ENCODE measurements around the gene STK38L. TPM values are rescaled to one million over a fixed set of nuclear protein-coding genes. Genes with fewer than 3 reads are reported as not detected.

The STK38L gene
- total and polyA plus RNA-seq, 3 donors from 2014 or later, result 19.3 to 43.1 (median 41.5) TPM

DNA sequence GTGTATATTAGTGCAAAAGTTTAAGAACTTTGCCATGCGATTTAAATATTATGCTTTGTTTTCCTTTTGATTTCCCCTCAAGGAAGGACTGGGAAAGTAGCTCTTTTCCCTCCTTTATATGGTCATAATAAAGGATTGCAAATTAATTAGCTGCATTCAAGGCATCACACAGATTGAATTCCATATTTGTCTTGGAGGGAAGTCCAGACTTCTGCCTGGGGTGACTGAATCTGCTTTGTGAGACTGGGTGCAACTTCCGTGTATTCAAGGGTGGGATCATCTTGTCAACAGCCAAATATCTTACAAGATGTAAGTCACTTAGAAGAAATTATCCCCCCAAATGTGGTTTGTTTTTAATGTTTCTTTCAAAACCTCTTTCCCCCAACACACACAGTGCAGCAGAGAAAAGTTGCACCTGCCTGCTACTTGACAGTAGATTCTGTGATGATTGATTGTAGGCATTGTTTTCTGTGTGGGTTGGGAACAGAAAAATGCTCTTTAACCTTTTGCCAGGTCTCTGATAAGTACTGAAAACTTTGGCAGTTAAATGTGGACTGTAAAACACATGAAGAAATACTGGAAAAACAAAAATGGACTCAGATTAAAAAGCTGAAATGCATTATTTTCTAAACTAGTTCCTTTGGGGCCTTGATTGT lies 28.4 kb downstream of the STK38L start:
- TF ChIP-seq, protein P1, sequence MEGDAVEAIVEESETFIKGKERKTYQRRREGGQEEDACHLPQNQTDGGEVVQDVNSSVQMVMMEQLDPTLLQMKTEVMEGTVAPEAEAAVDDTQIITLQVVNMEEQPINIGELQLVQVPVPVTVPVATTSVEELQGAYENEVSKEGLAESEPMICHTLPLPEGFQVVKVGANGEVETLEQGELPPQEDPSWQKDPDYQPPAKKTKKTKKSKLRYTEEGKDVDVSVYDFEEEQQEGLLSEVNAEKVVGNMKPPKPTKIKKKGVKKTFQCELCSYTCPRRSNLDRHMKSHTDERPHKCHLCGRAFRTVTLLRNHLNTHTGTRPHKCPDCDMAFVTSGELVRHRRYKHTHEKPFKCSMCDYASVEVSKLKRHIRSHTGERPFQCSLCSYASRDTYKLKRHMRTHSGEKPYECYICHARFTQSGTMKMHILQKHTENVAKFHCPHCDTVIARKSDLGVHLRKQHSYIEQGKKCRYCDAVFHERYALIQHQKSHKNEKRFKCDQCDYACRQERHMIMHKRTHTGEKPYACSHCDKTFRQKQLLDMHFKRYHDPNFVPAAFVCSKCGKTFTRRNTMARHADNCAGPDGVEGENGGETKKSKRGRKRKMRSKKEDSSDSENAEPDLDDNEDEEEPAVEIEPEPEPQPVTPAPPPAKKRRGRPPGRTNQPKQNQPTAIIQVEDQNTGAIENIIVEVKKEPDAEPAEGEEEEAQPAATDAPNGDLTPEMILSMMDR (IDR thresholded peaks at IDR 0.05), result no peak
- no peaks in the 10 kb centered on the region for H3K36me3 ChIP-seq (ENCODE audit: low read depth, missing control alignments)
- H3K4me1 ChIP-seq, result peaks cover 28% of the 10 kb centered on the region
- H3K4me3 ChIP-seq, result no peak overlapping the region
- intact Hi-C loops (cut with DNase I; ENCODE audit: low total_unique reads), result no loop called here
- WGBS, 2 donors, result 34 to 43% methylated on average over 2 of the region's 2 CpGs
- H3K9me3 ChIP-seq, result no peaks in the 10 kb centered on the region
- no peak for DNase-seq
- H3K27me3 ChIP-seq, result no peaks in the 10 kb centered on the region
- peak overlapping the region; percentile 26 to 68 for H3K27ac ChIP-seq

DNA sequence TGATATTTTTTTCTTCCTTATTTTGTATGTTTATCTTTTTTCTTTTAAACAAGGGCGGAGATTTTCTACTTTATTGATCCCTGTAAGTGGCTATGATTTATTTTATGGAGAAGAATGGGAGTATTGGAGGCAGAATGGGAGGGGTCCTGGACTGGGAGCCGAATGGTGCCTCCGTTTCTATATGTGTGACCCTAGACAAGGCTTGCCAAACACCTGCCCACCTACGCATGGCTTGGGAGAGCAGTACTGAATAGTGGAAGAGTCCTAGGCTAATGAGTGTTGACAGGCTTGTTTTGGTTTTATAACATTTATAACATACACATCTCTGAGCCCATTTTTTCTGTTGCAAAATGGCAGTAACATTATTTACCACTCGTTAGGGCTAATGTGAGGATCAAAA lies 29.0 kb downstream of the STK38L start:
- WGBS, 2 donors, result 88 to 93% methylated on average over 5 of the region's 5 CpGs
- no peak for DNase-seq
- no peaks in the 10 kb centered on the region for H3K27me3 ChIP-seq
- H3K4me3 ChIP-seq, result no peak overlapping the region
- intact Hi-C loops (cut with DNase I; ENCODE audit: low total_unique reads), result no loop called here
- TF ChIP-seq POLR2A (IDR thresholded peaks at IDR 0.05), result no peak
- TF ChIP-seq, protein P1 (IDR thresholded peaks at IDR 0.05), result no peak
- no peaks in the 10 kb centered on the region for H3K9me3 ChIP-seq
- peaks cover 28% of the 10 kb centered on the region for H3K4me1 ChIP-seq
- H3K27ac ChIP-seq, result peak overlapping the region in 1 of 2 donors; percentile 68
- H3K36me3 ChIP-seq (ENCODE audit: low read depth, missing control alignments), result no peaks in the 10 kb centered on the region

DNA sequence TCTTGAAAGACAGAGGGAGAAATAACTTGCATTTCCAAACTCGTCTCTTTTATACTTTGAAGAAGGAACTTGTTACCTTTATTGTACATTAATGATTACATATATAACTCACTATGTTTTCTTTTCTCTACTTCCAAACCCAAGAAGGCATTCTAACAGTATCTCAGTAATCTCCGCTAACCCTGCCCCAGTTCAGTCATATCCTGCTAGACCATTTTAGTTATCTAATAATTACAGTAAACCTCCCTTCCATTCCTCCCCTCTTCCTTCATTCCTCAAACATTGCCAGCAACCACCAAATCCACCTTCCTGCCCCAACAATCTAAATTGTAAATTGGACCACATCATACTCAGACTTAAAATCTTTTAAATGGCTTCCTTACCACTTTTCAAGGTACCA lies 30.6 kb downstream of the STK38L start:
- Histone ChIP-seq H3K27me3 (no peaks in the 10 kb centered on the region), H3K4me1 (peaks cover 32% of the 10 kb centered on the region), H3K27ac (no peak overlapping the region), H3K36me3 (ENCODE audit: low read depth, missing control alignments) (no peaks in the 10 kb centered on the region), H3K4me3 (no peak overlapping the region), H3K9me3 (no peaks in the 10 kb centered on the region)
- TF ChIP-seq, protein P1 (IDR thresholded peaks at IDR 0.05), result no peak
- TF ChIP-seq POLR2A (IDR thresholded peaks at IDR 0.05), result no peak
- intact Hi-C loops (cut with DNase I; ENCODE audit: low total_unique reads), result no loop called here
- 81 to 86% methylated on average over 2 of the region's 2 CpGs for WGBS, 2 donors
- no peak for DNase-seq

DNA sequence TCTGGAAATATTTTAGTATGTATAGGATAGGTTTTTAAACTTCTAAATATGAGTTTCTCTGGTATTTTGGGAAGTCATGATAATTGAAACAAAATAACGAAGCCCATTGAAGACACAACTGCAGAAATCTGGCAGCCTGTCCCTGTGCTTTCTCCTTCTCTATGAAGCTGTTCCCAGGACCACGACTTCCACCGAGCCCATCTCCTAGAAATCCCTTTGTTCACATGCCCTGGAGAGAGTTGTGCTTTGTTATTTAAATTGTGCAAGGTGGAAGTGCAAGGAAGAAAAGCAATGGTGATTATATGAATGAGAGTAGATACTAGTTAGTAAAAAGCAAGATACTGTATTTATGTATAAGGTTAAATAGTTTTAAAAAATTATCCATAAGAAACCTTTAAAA lies 32.2 kb downstream of the STK38L start:
- Histone ChIP-seq H3K4me1 (peaks cover 41% of the 10 kb centered on the region), H3K9me3 (no peaks in the 10 kb centered on the region), H3K4me3 (no peak overlapping the region), H3K27ac (no peak overlapping the region), H3K27me3 (no peaks in the 10 kb centered on the region), H3K36me3 (ENCODE audit: low read depth, missing control alignments) (no peaks in the 10 kb centered on the region)
- intact Hi-C loops (cut with DNase I; ENCODE audit: low total_unique reads), result no loop called here
- DNase-seq, result peak; percentile 52
- TF ChIP-seq POLR2A (IDR thresholded peaks at IDR 0.05), result no peak
- TF ChIP-seq, protein P1 (IDR thresholded peaks at IDR 0.05), result no peak
- 44 to 59% methylated on average over 3 of the region's 3 CpGs for WGBS, 2 donors

DNA sequence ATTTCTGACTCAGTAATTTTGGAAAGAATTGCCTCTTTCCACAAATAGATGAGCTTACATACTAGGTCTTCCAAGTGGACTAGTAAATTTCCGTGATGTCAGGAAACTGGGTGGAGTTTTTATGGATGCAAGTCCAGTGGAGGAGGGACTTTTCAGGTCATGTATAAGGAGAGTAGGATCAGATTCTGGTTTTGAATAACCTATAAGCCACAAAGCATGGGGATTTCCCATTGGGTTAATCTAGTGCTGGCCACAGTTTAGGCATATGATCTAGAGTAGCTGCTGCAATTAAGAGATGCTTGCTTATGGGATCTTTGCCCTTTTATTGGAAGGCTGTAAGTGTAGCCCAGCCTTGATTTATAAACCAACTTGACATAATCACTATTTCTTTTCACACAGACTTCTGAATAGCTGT lies 33.8 kb downstream of the STK38L start:
- TF ChIP-seq POLR2A (IDR thresholded peaks at IDR 0.05), result no peak
- TF ChIP-seq, protein P1 (IDR thresholded peaks at IDR 0.05), result no peak
- H3K36me3 ChIP-seq (ENCODE audit: low read depth, missing control alignments), result no peaks in the 10 kb centered on the region
- peak overlapping the region; percentile 14 to 65 for H3K27ac ChIP-seq
- intact Hi-C loops (cut with DNase I; ENCODE audit: low total_unique reads), result no loop called here
- H3K9me3 ChIP-seq, result no peaks in the 10 kb centered on the region
- H3K4me3 ChIP-seq, result no peak overlapping the region
- 48 to 58% methylated on average over 1 of the region's 1 CpG for WGBS, 2 donors
- no peaks in the 10 kb centered on the region for H3K27me3 ChIP-seq
- peaks cover 29% of the 10 kb centered on the region for H3K4me1 ChIP-seq
- no peak for DNase-seq

All from testis (tissue), 3 donors.